Epithelial cell of esophagus (primary cell): ENCODE results near the gene FRMPD1.

Experiments used
- DNase-seq: peaks from one replicate; pipeline ENCODE4 v3.0.0; 2010; ENCODE audit warnings: low read depth
- H3K4me3 ChIP-seq: 2 replicates; pipeline ENCODE4 v1.5.1; 2011; ENCODE audit warnings: mild to moderate bottlenecking, low read length, control low read depth
- TF ChIP-seq, protein P1 (sequence below): IDR thresholded peaks from 2 replicates; pipeline ENCODE4 v1.5.1; 2011; ENCODE audit warnings: low read depth, mild to moderate bottlenecking, low read length, control low read depth, inconsistent platforms; ENCODE audit not compliant: insufficient read depth; ENCODE audit errors: missing control alignments

FRMPD1 gene

GRCh38 chr9:37729499-37729898 is 78.7 kb downstream of the FRMPD1 start:
- TF ChIP-seq, protein P1, sequence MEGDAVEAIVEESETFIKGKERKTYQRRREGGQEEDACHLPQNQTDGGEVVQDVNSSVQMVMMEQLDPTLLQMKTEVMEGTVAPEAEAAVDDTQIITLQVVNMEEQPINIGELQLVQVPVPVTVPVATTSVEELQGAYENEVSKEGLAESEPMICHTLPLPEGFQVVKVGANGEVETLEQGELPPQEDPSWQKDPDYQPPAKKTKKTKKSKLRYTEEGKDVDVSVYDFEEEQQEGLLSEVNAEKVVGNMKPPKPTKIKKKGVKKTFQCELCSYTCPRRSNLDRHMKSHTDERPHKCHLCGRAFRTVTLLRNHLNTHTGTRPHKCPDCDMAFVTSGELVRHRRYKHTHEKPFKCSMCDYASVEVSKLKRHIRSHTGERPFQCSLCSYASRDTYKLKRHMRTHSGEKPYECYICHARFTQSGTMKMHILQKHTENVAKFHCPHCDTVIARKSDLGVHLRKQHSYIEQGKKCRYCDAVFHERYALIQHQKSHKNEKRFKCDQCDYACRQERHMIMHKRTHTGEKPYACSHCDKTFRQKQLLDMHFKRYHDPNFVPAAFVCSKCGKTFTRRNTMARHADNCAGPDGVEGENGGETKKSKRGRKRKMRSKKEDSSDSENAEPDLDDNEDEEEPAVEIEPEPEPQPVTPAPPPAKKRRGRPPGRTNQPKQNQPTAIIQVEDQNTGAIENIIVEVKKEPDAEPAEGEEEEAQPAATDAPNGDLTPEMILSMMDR, result no peak
- H3K4me3 ChIP-seq, result no peak overlapping the region
- DNase-seq, result peak; percentile 95

DNA sequence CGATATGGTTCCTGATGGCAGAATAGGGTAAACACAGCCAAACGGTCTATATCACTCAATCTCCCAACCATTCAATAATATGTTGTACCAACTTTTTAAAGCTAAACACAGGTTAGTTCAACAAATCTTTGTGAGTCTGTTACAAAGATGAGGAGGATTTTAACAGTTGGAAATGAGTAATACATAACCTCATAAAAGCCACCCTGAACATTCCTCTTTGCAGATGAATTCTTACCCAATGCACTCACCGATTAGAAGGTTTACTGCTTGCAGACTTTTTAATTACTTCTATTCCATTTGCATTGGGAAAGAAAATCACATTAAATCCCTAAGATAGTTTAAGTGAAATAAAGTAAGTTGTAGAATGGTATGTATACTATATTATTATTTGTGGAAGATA is 79.5 kb downstream of the FRMPD1 start:
- DNase-seq, result peak; percentile 36
- H3K4me3 ChIP-seq, result no peak overlapping the region

GRCh38 chr9:37730839-37731238 is 80.1 kb downstream of the FRMPD1 start:
- TF ChIP-seq, protein P1, result no peak
- H3K4me3 ChIP-seq, result no peak overlapping the region

More for the DNA sequence above, 79.5 kb downstream of the FRMPD1 start:
- TF ChIP-seq, protein P1, result no peak

DNA sequence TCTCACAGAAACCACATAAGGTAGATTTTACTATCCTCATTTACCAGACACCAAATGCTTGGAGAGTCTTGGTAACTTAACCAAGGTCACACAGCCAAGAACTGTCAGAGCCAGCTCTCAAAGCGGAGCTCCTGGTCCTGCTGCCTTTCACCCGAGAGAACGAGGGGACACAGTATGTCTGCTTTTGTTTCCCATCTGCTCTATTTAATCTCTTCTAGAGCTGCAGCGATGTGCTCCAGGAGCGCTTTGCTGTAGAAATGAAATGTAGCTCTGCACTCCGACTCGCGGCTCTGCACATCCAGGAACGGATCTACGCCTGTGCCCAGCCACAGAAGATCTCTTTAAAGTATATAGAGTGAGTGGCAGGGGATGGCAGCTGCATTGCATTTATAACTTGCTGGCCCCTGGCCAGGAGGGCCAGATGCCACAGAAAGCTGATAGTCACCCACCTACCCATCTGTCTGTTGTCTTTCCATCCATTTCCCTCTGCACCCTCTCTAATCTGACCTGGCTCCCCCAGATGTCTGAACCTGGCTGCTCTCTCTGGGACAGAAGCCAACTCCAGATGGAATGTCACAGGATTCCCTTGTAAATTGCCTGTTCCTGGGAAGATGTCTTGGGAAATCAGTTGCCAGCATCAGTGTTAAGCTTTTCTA is 81.5 kb downstream of the FRMPD1 start:
- H3K4me3 ChIP-seq, result no peak overlapping the region
- TF ChIP-seq, protein P1, result no peak
- DNase-seq, result no peak

More at GRCh38 chr9:37730839-37731238, 80.1 kb downstream of the FRMPD1 start:
- no peak for DNase-seq

- TF ChIP-seq, protein P1, result no peak
- DNase-seq, result no peak
- H3K4me3 ChIP-seq, result no peak overlapping the region
These were observed 82.2 kb downstream of the FRMPD1 start for GRCh38 chr9:37732952-37733351.

- TF ChIP-seq, protein P1, result no peak
These were observed 88.5 kb downstream of the FRMPD1 start for GRCh38 chr9:37739222-37739621.

DNA sequence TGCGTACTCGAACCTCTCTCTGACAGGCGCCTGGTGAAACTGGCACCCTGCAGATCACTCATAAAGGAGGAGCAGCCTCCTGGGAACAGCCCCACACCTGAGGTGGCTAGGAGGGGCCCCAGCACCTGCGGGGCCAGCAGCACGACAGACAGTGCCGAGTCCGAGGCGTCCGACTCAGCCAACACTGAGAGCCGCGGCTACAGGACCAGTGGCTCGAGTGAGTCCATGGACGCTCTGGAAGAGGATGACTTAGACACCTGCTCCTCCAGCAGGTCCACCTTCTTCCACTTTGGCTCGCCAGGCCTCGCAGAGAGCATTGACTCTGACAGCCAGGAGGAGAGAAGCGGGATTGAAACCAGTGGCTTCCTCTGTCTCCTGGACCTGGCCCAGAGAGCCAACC is 89.4 kb downstream of the FRMPD1 start:
- no peak overlapping the region for H3K4me3 ChIP-seq
- no peak for DNase-seq
- TF ChIP-seq, protein P1, result no peak

More at GRCh38 chr9:37739222-37739621, 88.5 kb downstream of the FRMPD1 start:
- no peak overlapping the region for H3K4me3 ChIP-seq
- no peak for DNase-seq
